K562 (cell line): ENCODE results near the gene PHYKPL. TPM values are rescaled to one million over a fixed set of nuclear protein-coding genes. Genes with fewer than 3 reads are reported as not detected.
"Not testable (repeated sequence)": the region's sequence is repeated elsewhere in the genome, so short reads cannot be mapped to it uniquely, and the experiment has no call there.

Experiments
- ATAC-seq: fragments of 200-7000 bp; cut with Tn5 transposase; 3 replicates; pipeline ENCODE4 v1.9.1; 2020; ENCODE audit warnings: moderate library complexity
- BruUV-seq: library from RNA; stranded (reverse); fragments of 400-500 nt; replicated peaks from 2 replicates; lab custom pipeline; 2021; lab: Mats Ljungman, UMichigan
- CTCF ChIA-PET: fragments of 300-600 bp; formaldehyde crosslinking; extraction: SDS; loops from one replicate; lab custom pipeline; 2021; ENCODE audit warnings: low intra/inter-chr PET ratio; lab: Yijun Ruan, JAX
- POLR2A ChIA-PET: fragments of 300-600, 350-650 bp; sonication (Branson Sonifier 250); formaldehyde crosslinking; extraction: SDS; loops from one replicate; lab custom pipeline; 2021; ENCODE audit warnings: antibody characterized with exemption, inconsistent platforms; lab: Yijun Ruan, JAX
- DNase-seq, 4 experiments: peaks; one replicate each; pipeline versions ENCODE4 v3.0.0 to v3.0.0-alpha.2; 2011 to 2018; ENCODE audit warnings: low spot score in 3 of 4, mixed read lengths in 3 of 4; ENCODE audit errors: extremely low read depth in 1 of 4
- FAIRE-seq: peaks from 2 replicates; lab custom pipeline; 2011; peaks lifted over from hg19 to GRCh38; lab: Jason Lieb, UNC
- H2AFZ ChIP-seq: 2 replicates; pipeline ENCODE4 v1.6.0; 2011; ENCODE audit warnings: low read depth, low read length, control low read depth, inconsistent platforms
- H3K27ac ChIP-seq: fragments of 200-600 bp; 3 replicates; pipeline ENCODE4 v1.8.0; 2011; ENCODE audit warnings: low read depth, mild to moderate bottlenecking, control low read depth, inconsistent platforms, low read length, moderate library complexity, mixed read lengths; ENCODE audit errors: extremely low read depth
- H3K27me3 ChIP-seq, 2 experiments: fragments of 300-600 bp in 1 of 2; 2 replicates in 1 of 2; 3 replicates in 1 of 2; pipeline versions ENCODE4 v1.6.0 to v1.8.0; 2011; ENCODE audit warnings: inconsistent platforms in 2 of 2, low read length in 2 of 2, mild to moderate bottlenecking in 1 of 2, mixed read lengths in 1 of 2, moderate library complexity in 1 of 2; ENCODE audit not compliant: control insufficient read depth in 2 of 2, insufficient read depth in 2 of 2
- H3K36me3 ChIP-seq: fragments of 300-600 bp; 3 replicates; pipeline ENCODE4 v1.8.0; 2011; ENCODE audit warnings: mild to moderate bottlenecking, low read length, inconsistent platforms; ENCODE audit not compliant: control insufficient read depth, insufficient read depth
- H3K4me1 ChIP-seq, 2 experiments: fragments of 200-600 bp in 1 of 2; replicated peaks in 1 of 2; 2 replicates in 1 of 2; 3 replicates in 1 of 2; pipeline versions ENCODE4 v1.5.1 to v1.8.0; 2011; ENCODE audit warnings: inconsistent platforms in 2 of 2, low read length in 2 of 2, mild to moderate bottlenecking in 1 of 2, mixed read lengths in 1 of 2, moderate library complexity in 1 of 2; ENCODE audit not compliant: control insufficient read depth in 2 of 2, insufficient read depth in 2 of 2
- H3K4me2 ChIP-seq: 2 replicates; pipeline ENCODE4 v1.6.1; 2011; ENCODE audit warnings: low read length, control low read depth, inconsistent platforms, mixed read lengths; ENCODE audit not compliant: insufficient read depth
- H3K4me3 ChIP-seq: fragments of 200-600 bp; sonication (generic), shearing (Covaris generic); 2 replicates; pipeline ENCODE4 v1.5.1; 2016; ENCODE audit warnings: control low read depth, inconsistent platforms
- H3K79me2 ChIP-seq: fragments of 200-600 bp; 3 replicates; pipeline ENCODE4 v1.8.0; 2011; ENCODE audit warnings: low read length, inconsistent platforms; ENCODE audit not compliant: control insufficient read depth, insufficient read depth
- H3K9ac ChIP-seq, 2 experiments: 2 replicates each; pipeline versions ENCODE4 v1.6.0 to v1.6.1; 2011; ENCODE audit warnings: low read depth in 2 of 2, low read length in 2 of 2, control low read depth in 1 of 2, inconsistent platforms in 1 of 2, mild to moderate bottlenecking in 1 of 2, mixed read lengths in 1 of 2; ENCODE audit not compliant: insufficient read depth in 1 of 2
- H3K9me1 ChIP-seq: one replicate; pipeline ENCODE4 v1.6.0; 2011; ENCODE audit warnings: inconsistent platforms, mild to moderate bottlenecking, low read length, moderate library complexity; ENCODE audit not compliant: control insufficient read depth, insufficient read depth
- H3K9me3 ChIP-seq: replicated peaks from 2 replicates; pipeline ENCODE4 v1.5.1; 2011; ENCODE audit warnings: low read depth, low read length, inconsistent platforms; ENCODE audit not compliant: control insufficient read depth, insufficient read depth
- H4K20me1 ChIP-seq: replicated peaks from 2 replicates; pipeline ENCODE4 v1.6.1; 2011; ENCODE audit warnings: low read length, inconsistent platforms, mixed read lengths; ENCODE audit not compliant: control insufficient read depth, insufficient read depth
- ASH1L ChIP-seq: fragments of 450-650 bp; IDR thresholded peaks from 2 replicates; pipeline ENCODE4 v1.6.1; 2018; ENCODE audit warnings: borderline replicate concordance, mild to moderate bottlenecking, low read depth; ENCODE audit not compliant: partially characterized antibody
- BHLHE40 ChIP-seq: IDR thresholded peaks from 2 replicates; pipeline ENCODE4 v1.6.1; 2011; ENCODE audit warnings: low read length, improper control_type of control experiment
- FOSL1 ChIP-seq: fragments of 200-800 bp; sonication (Bioruptor generic); conservative IDR thresholded peaks from 2 replicates; pipeline ENCODE4 v1.6.1; 2016; ENCODE audit warnings: missing genetic modification characterization, missing compliant biosample characterization
- MIER1 ChIP-seq: fragments of 450-650 bp; IDR thresholded peaks from 2 replicates; pipeline ENCODE4 v1.6.1; 2016; ENCODE audit warnings: antibody characterized with exemption, mild to moderate bottlenecking, low read depth
- MYC ChIP-seq, 2 experiments: fragments of 250-450 bp in 1 of 2; sonication (Bioruptor Pico) in 1 of 2; IDR thresholded peaks; 2 replicates each; pipeline versions ENCODE4 v1.5.1 to v1.6.1; 2012 to 2021; ENCODE audit warnings: low read depth in 2 of 2, borderline replicate concordance in 1 of 2, improper control_type of control experiment in 1 of 2, low read length in 1 of 2, mild to moderate bottlenecking in 1 of 2, moderate library complexity in 1 of 2
- NONO ChIP-seq, 2 experiments: fragments of 200-400 bp in 1 of 2; fragments of 450-650 bp in 1 of 2; formaldehyde crosslinking in 1 of 2; IDR thresholded peaks; 2 replicates each; pipeline ENCODE4 v1.6.1; 2017; ENCODE audit warnings: low read depth in 2 of 2, mild to moderate bottlenecking in 2 of 2, moderate library complexity in 2 of 2, low read length in 1 of 2
- RFX1 ChIP-seq: fragments of 450-650 bp; IDR thresholded peaks from 2 replicates; pipeline ENCODE4 v1.6.1; 2016; ENCODE audit warnings: mild to moderate bottlenecking, moderate library complexity
- SAP30 ChIP-seq: fragments of 200-600 bp; sonication (generic); IDR thresholded peaks from 2 replicates; pipeline ENCODE4 v1.6.1; 2012; ENCODE audit warnings: borderline replicate concordance, low read depth, mild to moderate bottlenecking, moderate library complexity, low read length, control low read depth, inconsistent platforms; ENCODE audit not compliant: insufficient read depth, poor library complexity, severe bottlenecking
- SIN3A ChIP-seq, 2 experiments: fragments of 150-350 bp in 1 of 2; IDR thresholded peaks; 2 replicates each; pipeline ENCODE4 v1.6.1; 2011 to 2016; ENCODE audit warnings: borderline replicate concordance in 2 of 2, low read depth in 2 of 2, low read length in 2 of 2, mild to moderate bottlenecking in 2 of 2, moderate library complexity in 2 of 2; ENCODE audit not compliant: control insufficient read depth in 1 of 2
- ZFP30 ChIP-seq: fragments of 250-450 bp; sonication (Bioruptor Pico); IDR thresholded peaks from 2 replicates; pipeline ENCODE4 v1.8.0; 2022; ENCODE audit warnings: moderate library complexity, mild to moderate bottlenecking, inconsistent platforms, borderline replicate concordance
- WGBS: fragments of 100-300 bp; shearing (Covaris generic); methylation state at CpG from one replicate; pipeline ENCODE4 v1.1.6; 2016; ENCODE audit warnings: low coverage, mixed read lengths; ENCODE audit not compliant: insufficient coverage; ENCODE audit errors: missing lambda C conversion rate; 5-methylcytosine and 5-hydroxymethylcytosine counted together
- in situ Hi-C: fragments of 300-500 bp; cut with MboI; formaldehyde crosslinking; loops from 4 replicates; pipeline ENCODE4 v1.15.0; 2018; ENCODE audit warnings: inconsistent platforms, mixed read lengths
- intact Hi-C: fragments of 100-400 bp; cut with micrococcal nuclease; formaldehyde crosslinking; loops from 2 replicates; pipeline ENCODE4 v1.14.2; 2022
- polyA plus RNA-seq, 8 experiments: library from polyadenylated mRNA; depleted of rRNA in 4 of 8; stranded (reverse) in 5 of 8; unstranded in 3 of 8; fragments of >200 nt; fragmentation: Nextera tagmentation in 2 of 8; fragmentation: Illumina TruSeq in 1 of 8; extraction: Ambion mirVana in 2 of 8; extraction: Trizol in 1 of 8; gene quantifications; 2 replicates each; pipeline versions ENCODE4 v1.2.1 to v1.2.3, GENCODE V29; 2011 to 2014; ENCODE audit warnings: inconsistent platforms in 1 of 8, missing spikeins in 1 of 8
- total RNA-seq, 7 experiments: library from RNA; depleted of rRNA in 6 of 7; stranded (reverse); fragments of >200 nt in 6 of 7; fragmentation: Illumina TruSeq in 2 of 7; extraction: Trizol in 2 of 7; gene quantifications; 2 replicates each; pipeline versions ENCODE4 v1.2.1 to v1.2.3, GENCODE V29; 2011 to 2021; ENCODE audit warnings: low replicate concordance in 1 of 7
- TF ChIP-seq, protein P1 (sequence below): fragments of 450-650 bp; formaldehyde crosslinking; IDR thresholded peaks from 2 replicates; pipeline ENCODE4 v1.4.0; 2022; ENCODE audit warnings: missing genetic modification characterization

Gene PHYKPL
- total and polyA plus RNA-seq, 9 of the 15 experiments (the other 6 are each of a cell fraction or from before 2014, with no cell fraction given), result 4.7 to 34.7 (median 18.6) TPM

DNA sequence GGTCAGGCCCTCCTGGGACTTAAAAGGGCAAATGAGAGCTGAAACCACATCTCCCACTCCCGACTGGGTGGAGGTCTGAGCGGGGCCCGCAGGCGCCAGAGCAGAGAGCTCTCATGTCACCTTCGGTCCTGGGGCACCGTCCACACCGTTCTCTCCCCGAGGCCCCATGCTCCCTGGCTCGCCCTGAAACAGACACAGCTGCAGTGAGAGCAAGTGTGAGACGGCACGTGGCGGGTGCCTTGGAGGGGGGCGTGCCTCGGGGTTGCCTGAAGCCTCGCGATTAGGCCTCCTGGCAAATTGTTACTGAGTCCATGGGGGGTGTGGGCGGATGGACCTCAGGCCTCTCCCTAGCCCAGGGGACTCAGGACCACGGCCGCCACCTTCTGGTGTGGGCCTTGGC lies 24.1 kb upstream of the PHYKPL start (continued):
- TF ChIP-seq BHLHE40 (peak; percentile 69), SIN3A (IDR thresholded peaks at IDR 0.05; ENCODE audit: borderline replicate concordance in 2 of 2, control insufficient read depth in 1 of 2, low read depth in 2 of 2, low read length in 2 of 2) (no peak)

DNA sequence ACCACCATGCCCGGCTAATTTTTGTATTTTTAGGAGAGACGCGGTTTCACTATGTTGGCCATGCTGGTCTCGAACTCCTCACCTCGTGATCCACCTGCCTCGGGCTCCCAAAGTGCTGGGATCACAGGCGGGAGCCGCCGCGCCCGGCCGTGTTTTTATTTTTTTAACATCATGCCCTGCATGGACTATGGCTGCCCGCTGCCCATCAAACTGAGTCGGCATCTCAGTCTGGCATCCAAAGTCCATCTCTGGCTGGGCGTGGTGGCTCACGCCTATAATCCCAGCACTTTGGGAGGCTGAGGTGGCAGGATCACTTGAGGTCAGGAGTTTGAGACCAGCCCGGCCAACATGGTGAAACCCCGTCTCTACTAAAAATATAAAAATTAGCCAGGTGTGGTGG lies 21.0 kb upstream of the PHYKPL start:
- Histone ChIP-seq H3K4me1 (peaks cover 0 to 19% of the 10 kb centered on the region in 2 experiments; a peak in 2 of 5 replicates), H3K27me3 (peaks cover 10 to 66% of the 10 kb centered on the region in 2 experiments; a peak in 3 of 5 replicates)
- H3K4me2 ChIP-seq, H3K79me2 ChIP-seq, H3K27ac ChIP-seq, CTCF ChIA-PET, FAIRE-seq, BruUV-seq, H4K20me1 ChIP-seq, H3K9ac ChIP-seq, DNase-seq, intact Hi-C loops, in situ Hi-C loops, H3K4me3 ChIP-seq, H3K9me1 ChIP-seq, H3K36me3 ChIP-seq, ATAC-seq, H2AFZ ChIP-seq, H3K9me3 ChIP-seq: not testable (repeated sequence)
- 30% methylated on average over 16 of the region's 18 CpGs for WGBS
- POLR2A ChIA-PET, result interaction anchor here (1.1 to 1.5 kb wide), 2 partner anchors 13 to 15 kb away, joined by 3 to 6 read pairs; no protein-coding TSS in a partner anchor

DNA sequence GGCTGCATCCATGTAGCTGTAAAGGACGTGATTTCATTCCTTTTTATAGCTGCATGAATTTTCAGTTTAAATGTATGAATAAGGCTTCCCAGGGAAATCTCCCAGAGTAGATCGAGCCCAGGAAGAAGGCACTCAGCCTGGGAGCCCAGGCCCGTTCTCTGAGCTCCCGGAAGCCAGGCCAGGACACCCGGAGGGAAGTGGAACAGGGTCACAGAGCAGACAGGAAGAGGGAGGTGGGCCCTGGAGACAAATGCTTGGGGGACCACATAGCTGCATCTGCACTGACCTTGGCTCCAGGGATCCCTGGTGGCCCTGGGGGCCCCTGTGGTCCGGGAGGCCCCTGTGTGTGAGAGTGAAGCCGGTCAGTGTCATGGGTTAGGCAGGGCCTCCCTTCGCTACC lies 19.7 kb upstream of the PHYKPL start:
- BruUV-seq, result no TSS peak
- no peak overlapping the region for H3K4me3 ChIP-seq
- no peak overlapping the region for H3K27ac ChIP-seq
- DNase-seq (no peak), FAIRE-seq (no peak), ATAC-seq (no peak)
- no peak overlapping the region for H3K4me2 ChIP-seq
- no peak overlapping the region for H2AFZ ChIP-seq
- CTCF ChIA-PET, result no interaction called here
- no peaks in the 10 kb centered on the region for H3K9me1 ChIP-seq
- 20% methylated on average over 6 of the region's 8 CpGs for WGBS
- POLR2A ChIA-PET, result interaction anchor here (0.6 to 1.5 kb wide), 6 partner anchors 8 to 480 kb away, joined by 3 to 6 read pairs (median 3); no protein-coding TSS in a partner anchor
- in situ Hi-C loops, result no loop called here
- no peaks in the 10 kb centered on the region for H3K9me3 ChIP-seq
- H4K20me1 ChIP-seq, result no peaks in the 10 kb centered on the region
- H3K27me3 ChIP-seq, result peaks cover 16 to 74% of the 10 kb centered on the region in 2 experiments; a peak in 3 of 5 replicates
- peak overlapping the region in 1 of 2 experiments; percentile 68; a peak in 1 of 4 replicates for H3K9ac ChIP-seq
- intact Hi-C loops, result no loop called here
- H3K4me1 ChIP-seq, result peaks cover 0 to 21% of the 10 kb centered on the region in 2 experiments; a peak in 2 of 5 replicates
- H3K79me2 ChIP-seq, result no peaks in the 10 kb centered on the region
- no peaks in the 10 kb centered on the region for H3K36me3 ChIP-seq
- TF ChIP-seq, protein P1, sequence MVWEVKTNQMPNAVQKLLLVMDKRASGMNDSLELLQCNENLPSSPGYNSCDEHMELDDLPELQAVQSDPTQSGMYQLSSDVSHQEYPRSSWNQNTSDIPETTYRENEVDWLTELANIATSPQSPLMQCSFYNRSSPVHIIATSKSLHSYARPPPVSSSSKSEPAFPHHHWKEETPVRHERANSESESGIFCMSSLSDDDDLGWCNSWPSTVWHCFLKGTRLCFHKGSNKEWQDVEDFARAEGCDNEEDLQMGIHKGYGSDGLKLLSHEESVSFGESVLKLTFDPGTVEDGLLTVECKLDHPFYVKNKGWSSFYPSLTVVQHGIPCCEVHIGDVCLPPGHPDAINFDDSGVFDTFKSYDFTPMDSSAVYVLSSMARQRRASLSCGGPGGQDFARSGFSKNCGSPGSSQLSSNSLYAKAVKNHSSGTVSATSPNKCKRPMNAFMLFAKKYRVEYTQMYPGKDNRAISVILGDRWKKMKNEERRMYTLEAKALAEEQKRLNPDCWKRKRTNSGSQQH (CRISPR knock-in tag), result no peak
- TF ChIP-seq MIER1, result no peak
- no peak for TF ChIP-seq ZFP30 (CRISPR knock-in tag)
- TF ChIP-seq NONO (IDR thresholded peaks at IDR 0.05; ENCODE audit: low read depth in 2 of 2, low read length in 1 of 2), result no peak
- TF ChIP-seq MYC (IDR thresholded peaks at IDR 0.05; ENCODE audit: low read depth, low read length), result no peak
- TF ChIP-seq MYC (CRISPR knock-in tag; IDR thresholded peaks at IDR 0.05; ENCODE audit: borderline replicate concordance, low read depth), result no peak
- no peak for TF ChIP-seq ASH1L
- TF ChIP-seq SAP30, result no peak
- no peak for TF ChIP-seq FOSL1
- no peak for TF ChIP-seq RFX1
